Natural killer cell (primary cell): ENCODE data around the gene VAMP1. TPM values are rescaled to one million over a fixed set of nuclear protein-coding genes. Genes with fewer than 3 reads are reported as not detected.
"Not testable (repeated sequence)": the region's sequence is repeated elsewhere in the genome, so short reads cannot be mapped to it uniquely, and the experiment has no call there.

ENCODE experiments used
- ATAC-seq, 3 donors: fragments of 150-1000 bp in 2 of 3; fragments of 200-7000 bp in 1 of 3; cut with Tn5 transposase; 1 replicate in 1 of 3; 2 replicates in 2 of 3; pipeline ENCODE4 v1.10.0; 2021; ENCODE audit warnings: mild to moderate bottlenecking in 2 of 3, moderate library complexity in 2 of 3
- DNase-seq, 2 donors: peaks; one replicate each; pipeline versions ENCODE4 v3.0.0 to v3.0.0-alpha.2; 2013 to 2021; ENCODE audit warnings: mixed read lengths in 1 of 2
- H3K27ac ChIP-seq: one replicate; pipeline ENCODE4 v1.5.1; 2013; ENCODE audit warnings: mild to moderate bottlenecking, low read length
- H3K27me3 ChIP-seq: one replicate; pipeline ENCODE4 v1.6.1; 2013; ENCODE audit warnings: low read length; ENCODE audit not compliant: control insufficient read depth, insufficient read depth
- H3K36me3 ChIP-seq: one replicate; pipeline ENCODE4 v1.6.1; 2013; ENCODE audit warnings: low read length; ENCODE audit not compliant: control insufficient read depth, insufficient read depth
- H3K4me1 ChIP-seq: one replicate; pipeline ENCODE4 v1.6.1; 2013; ENCODE audit warnings: low read length; ENCODE audit not compliant: control insufficient read depth, insufficient read depth
- H3K4me3 ChIP-seq: one replicate; pipeline ENCODE4 v1.5.1; 2013; ENCODE audit warnings: low read length
- H3K9me3 ChIP-seq: one replicate; pipeline ENCODE4 v1.6.1; 2013; ENCODE audit warnings: low read length; ENCODE audit not compliant: control insufficient read depth, insufficient read depth
- H3K27ac Mint-ChIP-seq, 2 donors: one replicate each; pipeline ENCODE4 v1.8.0; 2022; ENCODE audit warnings: mild to moderate bottlenecking in 2 of 2, mixed read lengths in 2 of 2, moderate library complexity in 1 of 2
- H3K27me3 Mint-ChIP-seq, 2 donors: one replicate each; pipeline ENCODE4 v1.8.0; 2022; ENCODE audit warnings: low read depth in 2 of 2, mixed read lengths in 2 of 2
- H3K36me3 Mint-ChIP-seq: one replicate; pipeline ENCODE4 v1.8.0; 2022; ENCODE audit warnings: mixed read lengths
- H3K4me1 Mint-ChIP-seq, 2 donors: one replicate each; pipeline ENCODE4 v1.8.0; 2022; ENCODE audit warnings: mixed read lengths in 2 of 2
- H3K4me3 Mint-ChIP-seq: one replicate; pipeline ENCODE4 v1.8.0; 2022; ENCODE audit warnings: mild to moderate bottlenecking, moderate library complexity, mixed read lengths
- H3K9me3 Mint-ChIP-seq, 2 donors: one replicate each; pipeline ENCODE4 v1.8.0; 2022; ENCODE audit warnings: mixed read lengths in 2 of 2
- CTCF ChIP-seq: fragments of 200-600 bp; IDR thresholded peaks from one replicate; pipeline ENCODE4 v1.8.0; 2022; ENCODE audit warnings: antibody characterized with exemption
- WGBS: methylation state at CpG from one replicate; pipeline ENCODE4 v1.1.7; 2013; ENCODE audit warnings: missing lambda C conversion rate; ENCODE audit not compliant: insufficient coverage; 5-methylcytosine and 5-hydroxymethylcytosine counted together
- intact Hi-C: fragments of 100-400 bp; cut with micrococcal nuclease; formaldehyde crosslinking; loops from one replicate; pipeline ENCODE4 v1.14.2; 2022
- total RNA-seq, 4 donors: library from RNA; stranded (reverse); fragments of 120-200 nt in 1 of 4; gene quantifications; one replicate each; pipeline versions ENCODE4 v1.2.3 to v1.2.4, GENCODE V29; 2013 to 2022

The VAMP1 gene
- total RNA-seq, 3 donors from 2014 or later (not counting 1 experiment from before 2014, with no cell fraction given) = 81.0 to 84.3 (median 83.8) TPM

- Mint-ChIP-seq H3K4me1 (peaks cover 14 to 21% of the 10 kb centered on the region in 2 donors), H3K4me3 (no peak overlapping the region), H3K27me3 (no peaks in the 10 kb centered on the region), H3K36me3 (no peaks in the 10 kb centered on the region), H3K27ac (peak overlapping the region in 1 of 2 donors; percentile 79), H3K9me3 (no peaks in the 10 kb centered on the region)
- Histone ChIP-seq H3K27me3 (no peaks in the 10 kb centered on the region), H3K36me3 (no peaks in the 10 kb centered on the region), H3K4me3 (no peak overlapping the region), H3K4me1 (peaks cover 8% of the 10 kb centered on the region), H3K9me3 (no peaks in the 10 kb centered on the region), H3K27ac (no peak overlapping the region)
- intact Hi-C loops = no loop called here
- no peak for TF ChIP-seq CTCF
- ATAC-seq (peak in 1 of 3 donors; percentile 54), DNase-seq (peak in 1 of 2 donors; percentile 62)
- WGBS = 23% methylated on average over 4 of the region's 5 CpGs
Measured at GRCh38 chr12:6432991-6433390, 37.5 kb downstream of the VAMP1 start.

- DNase-seq = peak; percentile 32 to 41
- no peaks in the 10 kb centered on the region for H3K27me3 Mint-ChIP-seq
- peak; percentile 46 to 58 (median 56) for ATAC-seq
- Histone ChIP-seq H3K27me3 (no peaks in the 10 kb centered on the region), H3K27ac (no peak overlapping the region), H3K4me1 (peaks cover 32% of the 10 kb centered on the region), H3K36me3 (no peaks in the 10 kb centered on the region), H3K4me3 (no peak overlapping the region), H3K9me3 (no peaks in the 10 kb centered on the region)
- no peak for TF ChIP-seq CTCF
- 32% methylated on average over 16 of the region's 19 CpGs for WGBS
- H3K27ac Mint-ChIP-seq = peak overlapping the region in 1 of 2 donors; percentile 76
- intact Hi-C loops = no loop called here
- no peaks in the 10 kb centered on the region for H3K9me3 Mint-ChIP-seq
- H3K4me3 Mint-ChIP-seq = peak overlapping the region; percentile 56
- no peaks in the 10 kb centered on the region for H3K36me3 Mint-ChIP-seq
- peaks cover 14 to 38% of the 10 kb centered on the region in 2 donors for H3K4me1 Mint-ChIP-seq
Measured at GRCh38 chr12:6430124-6430989, 40.1 kb downstream of the VAMP1 start.

- intact Hi-C loops = no loop called here
- ATAC-seq = no peak
- no peak for DNase-seq
- Histone ChIP-seq H3K36me3 (no peaks in the 10 kb centered on the region), H3K9me3 (no peaks in the 10 kb centered on the region), H3K27me3 (no peaks in the 10 kb centered on the region), H3K27ac (no peak overlapping the region), H3K4me3 (no peak overlapping the region), H3K4me1 (peaks cover 40% of the 10 kb centered on the region)
- TF ChIP-seq CTCF = no peak
- 75% methylated on average over 3 of the region's 3 CpGs for WGBS
- Mint-ChIP-seq H3K27me3 (no peaks in the 10 kb centered on the region), H3K27ac (no peak overlapping the region), H3K4me1 (peaks cover 14 to 45% of the 10 kb centered on the region in 2 donors), H3K4me3 (no peak overlapping the region), H3K9me3 (no peaks in the 10 kb centered on the region), H3K36me3 (no peaks in the 10 kb centered on the region)
Measured at GRCh38 chr12:6428326-6428725, 42.2 kb downstream of the VAMP1 start.

GRCh38 chr12:6427796-6428195, 42.7 kb downstream of the VAMP1 start:
- H3K36me3 ChIP-seq, H3K4me3 Mint-ChIP-seq, DNase-seq, ATAC-seq, intact Hi-C loops, H3K27me3 Mint-ChIP-seq, H3K4me3 ChIP-seq, H3K9me3 ChIP-seq, H3K27me3 ChIP-seq, H3K9me3 Mint-ChIP-seq, H3K27ac Mint-ChIP-seq, H3K36me3 Mint-ChIP-seq: not testable (repeated sequence)
- H3K27ac ChIP-seq = peak overlapping the region; percentile 76
- H3K4me1 Mint-ChIP-seq = peaks cover 14 to 43% of the 10 kb centered on the region in 2 donors
- H3K4me1 ChIP-seq = peaks cover 40% of the 10 kb centered on the region
- 86% methylated on average over 10 of the region's 10 CpGs for WGBS
